GM19239 (cell line): ENCODE results near the gene PAX9.

Experiments
- DNase-seq: peaks from one replicate; pipeline ENCODE4 v3.0.0; 2011; ENCODE audit warnings: low spot score; ENCODE audit not compliant: insufficient read length
- FAIRE-seq: peaks from 2 replicates; lab custom pipeline; 2011; peaks lifted over from hg19 to GRCh38; lab: Jason Lieb, UNC

The PAX9 gene

DNA sequence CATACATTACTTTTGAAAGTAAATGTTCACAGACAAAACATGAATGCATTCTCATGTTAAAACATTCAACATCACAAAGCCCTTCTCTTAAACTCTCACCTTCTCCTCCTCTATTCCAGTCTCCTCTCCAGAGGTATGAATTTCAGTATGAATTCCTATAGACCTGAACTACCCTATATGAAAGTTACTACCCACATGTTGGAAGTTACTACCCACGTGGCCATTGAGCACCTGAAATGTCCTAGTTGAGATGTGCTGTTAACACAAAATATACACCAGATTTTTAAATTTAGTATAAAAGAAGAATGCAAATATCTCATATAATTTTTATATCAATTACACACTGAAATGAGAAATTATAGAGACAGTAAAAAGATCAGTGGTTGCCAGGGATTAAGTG lies 60.2 kb downstream of the PAX9 start:
- FAIRE-seq = no peak
- DNase-seq = no peak

DNA sequence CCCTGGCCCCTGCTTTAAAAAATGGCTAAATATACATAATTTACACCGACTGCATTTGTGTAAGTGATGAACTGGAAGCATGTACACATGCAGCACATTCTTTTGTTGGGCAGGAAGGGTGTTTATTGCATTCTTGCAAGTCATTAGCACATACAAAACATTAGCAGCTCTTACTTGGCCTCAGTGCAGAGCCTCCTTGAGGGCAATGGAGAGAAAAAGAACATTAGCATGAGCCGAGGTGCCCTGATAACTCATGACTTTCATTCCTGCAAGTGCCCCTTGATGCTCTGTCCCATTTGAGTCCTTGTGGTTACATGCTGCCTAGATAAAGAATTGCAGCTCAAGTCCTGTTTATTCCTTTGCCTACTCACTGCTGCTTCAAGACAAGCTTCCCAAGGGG lies 61.9 kb downstream of the PAX9 start:
- FAIRE-seq (no peak), DNase-seq (no peak)

DNA sequence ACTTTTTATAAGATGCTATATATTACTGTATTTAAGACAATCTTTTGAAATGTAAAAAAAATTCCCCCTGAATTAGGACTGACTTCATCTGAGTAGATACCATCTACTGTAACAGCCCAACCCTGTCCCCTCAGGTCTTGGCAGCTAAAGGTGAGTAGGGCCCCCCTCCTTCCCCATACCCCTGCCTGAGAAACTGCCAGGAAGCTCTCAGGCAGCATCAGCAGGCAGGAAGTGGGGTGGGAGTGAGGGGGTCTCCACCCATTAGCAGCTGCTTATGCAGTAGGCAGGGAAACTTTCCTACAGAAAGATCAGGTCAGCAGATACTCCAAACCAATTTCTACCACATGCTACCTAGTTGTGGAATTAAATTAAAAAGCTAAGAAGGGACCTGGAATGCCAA lies 62.5 kb downstream of the PAX9 start:
- no peak for FAIRE-seq
- no peak for DNase-seq

DNA sequence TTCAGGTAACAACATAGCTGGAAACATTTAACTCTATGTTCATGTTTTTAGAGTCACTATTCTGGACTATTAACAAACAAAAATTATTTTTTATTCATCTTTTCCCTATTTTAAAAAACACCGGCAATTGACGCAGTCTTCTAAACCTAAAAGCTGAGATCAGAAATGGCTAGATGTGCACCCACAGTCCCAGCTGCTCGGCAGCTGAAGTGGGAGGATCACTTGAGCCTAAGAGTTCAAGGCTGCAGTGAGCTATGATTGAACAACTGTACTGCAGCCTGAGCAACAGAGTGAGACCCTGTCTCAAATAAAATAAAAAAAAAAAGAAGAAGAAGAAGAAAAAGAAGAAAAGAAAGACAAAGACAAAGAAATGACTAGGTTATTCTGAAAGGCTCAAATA lies 64.5 kb downstream of the PAX9 start:
- no peak for FAIRE-seq
- no peak for DNase-seq
